Hepatocyte (in vitro differentiated cells): Measurements from ENCODE around the gene OSBPL10.

Source experiments
- CTCF ChIP-seq: fragments of 200-600 bp; sonication (generic); IDR thresholded peaks from 2 replicates; pipeline ENCODE4 v1.5.1; 2016; ENCODE audit warnings: antibody characterized with exemption, mild to moderate bottlenecking; ENCODE audit not compliant: poor library complexity
- EZH2 ChIP-seq: fragments of 200-600 bp; sonication (generic); IDR thresholded peaks from 2 replicates; pipeline ENCODE4 v1.6.1; 2016; ENCODE audit warnings: antibody characterized with exemption, mild to moderate bottlenecking, borderline replicate concordance

GRCh38 chr3:31762888-31763351, 218.1 kb downstream of the OSBPL10 start:
- TF ChIP-seq EZH2 (no peak), CTCF (no peak)
